MCF 10A (cell line): Measurements from ENCODE around the gene KLHL25. TPM values are rescaled to one million over a fixed set of nuclear protein-coding genes. Genes with fewer than 3 reads are reported as not detected.
"Not testable (repeated sequence)": the region's sequence is repeated elsewhere in the genome, so short reads cannot be mapped to it uniquely, and the experiment has no call there.

Experiments used
- BruUV-seq: library from RNA; stranded (reverse); fragments of 400-500 nt; replicated peaks from 2 replicates; lab custom pipeline; 2021; lab: Mats Ljungman, UMichigan
- CTCF ChIA-PET: fragments of 300-600 bp; sonication (Branson Sonifier 250); formaldehyde crosslinking; extraction: SDS; loops from one replicate; lab custom pipeline; 2021; ENCODE audit warnings: antibody characterized with exemption, inconsistent platforms; lab: Yijun Ruan, JAX
- POLR2A ChIA-PET: fragments of 300-600, 350-650 bp; sonication (Branson Sonifier 250); formaldehyde crosslinking; extraction: SDS; loops from one replicate; lab custom pipeline; 2020; ENCODE audit warnings: antibody characterized with exemption, inconsistent platforms; lab: Yijun Ruan, JAX
- DNase-seq: peaks from one replicate; pipeline ENCODE4 v3.0.0-alpha.2; 2018; ENCODE audit not compliant: unreplicated experiment
- H3K27ac Mint-ChIP-seq: one replicate; pipeline ENCODE4 v1.8.0; 2022; ENCODE audit warnings: mild to moderate bottlenecking, low read depth, mixed read lengths; ENCODE audit not compliant: unreplicated experiment
- H3K27me3 Mint-ChIP-seq: one replicate; pipeline ENCODE4 v1.8.0; 2022; ENCODE audit warnings: mixed read lengths; ENCODE audit not compliant: insufficient read depth, unreplicated experiment
- H3K36me3 Mint-ChIP-seq: one replicate; pipeline ENCODE4 v1.8.0; 2022; ENCODE audit warnings: mild to moderate bottlenecking, moderate library complexity, mixed read lengths; ENCODE audit not compliant: insufficient read depth, unreplicated experiment
- H3K4me1 Mint-ChIP-seq: one replicate; pipeline ENCODE4 v1.8.0; 2022; ENCODE audit warnings: mixed read lengths; ENCODE audit not compliant: insufficient read depth, unreplicated experiment
- H3K4me3 Mint-ChIP-seq: one replicate; pipeline ENCODE4 v1.8.0; 2022; ENCODE audit warnings: mild to moderate bottlenecking, moderate library complexity, mixed read lengths; ENCODE audit not compliant: unreplicated experiment
- H3K9me3 Mint-ChIP-seq: one replicate; pipeline ENCODE4 v1.8.0; 2022; ENCODE audit warnings: mixed read lengths; ENCODE audit not compliant: unreplicated experiment
- intact Hi-C: fragments of 100-400 bp; cut with micrococcal nuclease; formaldehyde crosslinking; loops from 2 replicates; pipeline ENCODE4 v1.14.1; 2022
- total RNA-seq: library from RNA; stranded (reverse); gene quantifications from 2 replicates; pipeline ENCODE4 v1.2.3, GENCODE V29; 2022
- TF ChIP-seq, protein P1 (sequence below): fragments of 200-600 bp; IDR thresholded peaks from one replicate; pipeline ENCODE4 v1.8.0; 2022; ENCODE audit warnings: antibody characterized with exemption, mild to moderate bottlenecking; ENCODE audit not compliant: unreplicated experiment

Gene KLHL25
- total RNA-seq, 1 experiment from 2014 or later, result 3.1 TPM

GRCh38 chr15:85810075-85810474 is 15.3 kb upstream of the KLHL25 start:
- H3K36me3 Mint-ChIP-seq, result no peaks in the 10 kb centered on the region
- CTCF ChIA-PET, result interaction anchor here (0.6 to 1.1 kb wide), 2 partner anchors 9 to 90 kb away, joined by 3 read pairs; no protein-coding TSS in a partner anchor
- no peaks in the 10 kb centered on the region for H3K9me3 Mint-ChIP-seq
- H3K4me3 Mint-ChIP-seq, result no peak overlapping the region
- POLR2A ChIA-PET, result interaction anchor here (1.2 kb wide), 1 partner anchor 16 kb away, joined by 4 read pairs; no protein-coding TSS in a partner anchor
- TF ChIP-seq, protein P1, sequence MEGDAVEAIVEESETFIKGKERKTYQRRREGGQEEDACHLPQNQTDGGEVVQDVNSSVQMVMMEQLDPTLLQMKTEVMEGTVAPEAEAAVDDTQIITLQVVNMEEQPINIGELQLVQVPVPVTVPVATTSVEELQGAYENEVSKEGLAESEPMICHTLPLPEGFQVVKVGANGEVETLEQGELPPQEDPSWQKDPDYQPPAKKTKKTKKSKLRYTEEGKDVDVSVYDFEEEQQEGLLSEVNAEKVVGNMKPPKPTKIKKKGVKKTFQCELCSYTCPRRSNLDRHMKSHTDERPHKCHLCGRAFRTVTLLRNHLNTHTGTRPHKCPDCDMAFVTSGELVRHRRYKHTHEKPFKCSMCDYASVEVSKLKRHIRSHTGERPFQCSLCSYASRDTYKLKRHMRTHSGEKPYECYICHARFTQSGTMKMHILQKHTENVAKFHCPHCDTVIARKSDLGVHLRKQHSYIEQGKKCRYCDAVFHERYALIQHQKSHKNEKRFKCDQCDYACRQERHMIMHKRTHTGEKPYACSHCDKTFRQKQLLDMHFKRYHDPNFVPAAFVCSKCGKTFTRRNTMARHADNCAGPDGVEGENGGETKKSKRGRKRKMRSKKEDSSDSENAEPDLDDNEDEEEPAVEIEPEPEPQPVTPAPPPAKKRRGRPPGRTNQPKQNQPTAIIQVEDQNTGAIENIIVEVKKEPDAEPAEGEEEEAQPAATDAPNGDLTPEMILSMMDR, result no peak
- no TSS peak for BruUV-seq
- DNase-seq, result peak; percentile 32
- intact Hi-C loops, result no loop called here
- H3K27ac Mint-ChIP-seq, result no peak overlapping the region
- no peaks in the 10 kb centered on the region for H3K27me3 Mint-ChIP-seq
- peaks cover 3% of the 10 kb centered on the region for H3K4me1 Mint-ChIP-seq

DNA sequence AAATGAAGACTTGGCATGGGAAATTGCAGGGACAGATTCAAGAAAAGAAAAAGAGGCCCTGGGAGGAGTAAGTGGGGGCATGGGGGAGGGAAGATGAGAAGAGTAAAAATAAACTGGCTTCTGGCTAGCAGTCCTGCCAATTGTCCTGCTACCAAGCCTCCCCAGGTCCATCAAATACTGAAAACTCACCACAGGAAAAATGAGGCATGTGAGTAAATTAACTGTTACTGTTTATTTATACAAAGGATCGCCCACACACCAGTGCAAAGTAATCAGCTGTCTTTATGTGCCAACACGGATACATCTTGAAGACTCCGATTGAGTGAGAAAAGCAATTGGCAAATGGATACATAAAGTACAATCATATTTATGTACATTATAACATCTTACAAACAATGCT is 10.7 kb upstream of the KLHL25 start:
- DNase-seq, result no peak
- peaks cover 9% of the 10 kb centered on the region for H3K4me1 Mint-ChIP-seq
- intact Hi-C loops, result no loop called here
- no TSS peak for BruUV-seq
- no peaks in the 10 kb centered on the region for H3K9me3 Mint-ChIP-seq
- TF ChIP-seq, protein P1, result no peak
- H3K4me3 Mint-ChIP-seq, result no peak overlapping the region
- H3K27me3 Mint-ChIP-seq, result no peaks in the 10 kb centered on the region
- no peak overlapping the region for H3K27ac Mint-ChIP-seq
- ChIA-PET CTCF (no interaction called here), POLR2A (interaction anchor here (1.1 kb wide), 1 partner anchor 9 kb away, joined by 3 read pairs; no protein-coding TSS in a partner anchor)
- no peaks in the 10 kb centered on the region for H3K36me3 Mint-ChIP-seq

DNA sequence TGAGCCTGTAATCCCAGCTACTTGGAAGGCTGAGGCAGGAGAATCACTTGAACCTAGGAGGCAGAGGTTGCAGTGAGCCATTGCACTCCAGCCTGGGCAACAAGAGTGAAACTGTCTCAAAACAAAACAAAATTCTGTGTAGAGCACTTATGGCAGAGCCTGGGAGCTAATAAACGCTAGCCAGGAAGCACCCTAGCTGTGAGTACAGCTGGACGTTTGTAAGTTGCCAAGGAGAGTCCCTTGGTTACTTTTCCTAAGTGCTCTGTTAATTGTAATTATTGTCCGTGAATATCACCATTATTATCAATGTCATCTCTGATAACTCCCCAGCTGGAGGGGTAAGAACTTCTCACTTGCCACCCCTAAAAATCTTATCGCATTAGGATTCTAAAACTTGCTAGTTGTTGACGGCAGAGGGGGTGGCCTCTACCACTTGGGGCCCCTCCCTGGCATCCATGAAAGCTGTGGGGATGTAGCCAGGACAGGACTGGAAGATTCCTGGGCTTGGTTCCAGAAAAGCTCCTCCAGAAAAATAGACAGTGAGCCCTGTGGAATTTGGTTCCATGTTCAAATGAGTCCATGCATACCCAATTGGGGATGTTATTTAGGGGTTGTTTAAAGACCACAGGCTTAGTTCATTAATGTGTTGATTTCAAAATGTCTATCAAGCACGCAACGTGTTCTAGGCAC is 9.9 kb upstream of the KLHL25 start:
- Mint-ChIP-seq H3K27ac (no peak overlapping the region), H3K4me1 (peaks cover 14% of the 10 kb centered on the region), H3K4me3 (no peak overlapping the region), H3K9me3 (no peaks in the 10 kb centered on the region), H3K27me3 (no peaks in the 10 kb centered on the region), H3K36me3 (no peaks in the 10 kb centered on the region)
- ChIA-PET POLR2A (interaction anchor here (1.1 kb wide), 1 partner anchor 10 kb away, joined by 3 read pairs; no protein-coding TSS in a partner anchor), CTCF (interaction anchor here (1.1 to 1.7 kb wide), 2 partner anchors 18 to 36 kb away, joined by 3 to 8 read pairs; no protein-coding TSS in a partner anchor)
- TF ChIP-seq, protein P1, result no peak
- DNase-seq, result no peak
- intact Hi-C loops, result no loop called here
- BruUV-seq, result no TSS peak

- not testable (repeated sequence) for DNase-seq
Measured at GRCh38 chr15:85802617-85803016, 7.9 kb upstream of the KLHL25 start.

More at GRCh38 chr15:85802617-85803016, 7.9 kb upstream of the KLHL25 start:
- H3K9me3 Mint-ChIP-seq, H3K27me3 Mint-ChIP-seq, H3K4me3 Mint-ChIP-seq, intact Hi-C loops, CTCF ChIA-PET, H3K27ac Mint-ChIP-seq, BruUV-seq, H3K36me3 Mint-ChIP-seq: not testable (repeated sequence)
- H3K4me1 Mint-ChIP-seq, result peaks cover 14% of the 10 kb centered on the region
- POLR2A ChIA-PET, result interaction anchor here (0.7 kb wide), 1 partner anchor 23 kb away, joined by 3 read pairs; no protein-coding TSS in a partner anchor
